GM12878 (cell line): Measurements from ENCODE around the gene ZNF544. TPM values are rescaled to one million over a fixed set of nuclear protein-coding genes. Genes with fewer than 3 reads are reported as not detected.

ENCODE experiments used
- CHD1 ChIP-seq: IDR thresholded peaks from 2 replicates; pipeline ENCODE4 v1.6.1; 2012; ENCODE audit warnings: low read depth, low read length, improper control_type of control experiment
- EED ChIP-seq: sonication (generic); IDR thresholded peaks from 2 replicates; pipeline ENCODE4 v1.6.1; 2016; ENCODE audit warnings: antibody characterized with exemption, low read depth
- EGR1 ChIP-seq, 2 experiments: IDR thresholded peaks; 1 replicate in 1 of 2; 2 replicates in 1 of 2; pipeline ENCODE4 v1.6.1; 2011 to 2012; ENCODE audit warnings: low read depth in 2 of 2, low read length in 2 of 2, borderline replicate concordance in 1 of 2, mild to moderate bottlenecking in 1 of 2, moderate library complexity in 1 of 2
- GABPA ChIP-seq: IDR thresholded peaks from 2 replicates; pipeline ENCODE4 v1.6.1; 2014; ENCODE audit warnings: antibody characterized with exemption, low read depth, mild to moderate bottlenecking, inconsistent platforms
- JUND ChIP-seq: IDR thresholded peaks from 2 replicates; pipeline ENCODE4 v1.6.1; 2012; ENCODE audit warnings: low read depth, mild to moderate bottlenecking, low read length, improper control_type of control experiment, moderate library complexity
- NFYA ChIP-seq: IDR thresholded peaks from 2 replicates; pipeline ENCODE4 v1.6.1; 2011; ENCODE audit warnings: low read depth, mild to moderate bottlenecking, low read length, improper control_type of control experiment, borderline replicate concordance
- PAX8 ChIP-seq: fragments of 450-650 bp; IDR thresholded peaks from 2 replicates; pipeline ENCODE4 v1.6.1; 2017; ENCODE audit warnings: mild to moderate bottlenecking, moderate library complexity
- PML ChIP-seq: IDR thresholded peaks from 2 replicates; pipeline ENCODE4 v1.6.1; 2012; ENCODE audit warnings: low read length, inconsistent platforms
- POLR2A ChIP-seq: IDR thresholded peaks from 2 replicates; pipeline ENCODE4 v1.6.1; 2011; ENCODE audit warnings: low read depth, mild to moderate bottlenecking, low read length
- RAD51 ChIP-seq: fragments of 450-650 bp; IDR thresholded peaks from 2 replicates; pipeline ENCODE4 v1.6.1; 2016; ENCODE audit warnings: moderate library complexity, mild to moderate bottlenecking, inconsistent platforms
- RB1 ChIP-seq: fragments of 450-650 bp; formaldehyde crosslinking; IDR thresholded peaks from 2 replicates; pipeline ENCODE4 v1.6.1; 2017; ENCODE audit warnings: mild to moderate bottlenecking, borderline replicate concordance
- SIN3A ChIP-seq: IDR thresholded peaks from 2 replicates; pipeline ENCODE4 v1.6.1; 2012; ENCODE audit warnings: low read depth, low read length, improper control_type of control experiment
- SMAD5 ChIP-seq: IDR thresholded peaks from 2 replicates; pipeline ENCODE4 v1.6.1; 2016; ENCODE audit warnings: antibody characterized with exemption, low read depth
- SMC3 ChIP-seq: IDR thresholded peaks from 2 replicates; pipeline ENCODE4 v1.6.1; 2011; ENCODE audit warnings: low read length, improper control_type of control experiment, borderline replicate concordance
- TARDBP ChIP-seq: IDR thresholded peaks from 2 replicates; pipeline ENCODE4 v1.6.1; 2016; ENCODE audit warnings: borderline replicate concordance
- ZNF384 ChIP-seq: IDR thresholded peaks from 2 replicates; pipeline ENCODE4 v1.6.1; 2012; ENCODE audit warnings: low read depth, mild to moderate bottlenecking, low read length, improper control_type of control experiment, borderline replicate concordance
- ZSCAN29 ChIP-seq: fragments of 450-650 bp; IDR thresholded peaks from 2 replicates; pipeline ENCODE4 v1.6.1; 2017; ENCODE audit warnings: mild to moderate bottlenecking, moderate library complexity
- polyA plus RNA-seq, 11 experiments: library from polyadenylated mRNA; depleted of rRNA in 4 of 11; unstranded in 6 of 11; stranded (reverse) in 5 of 11; fragments of >200 nt; fragmentation: Nextera tagmentation in 4 of 11; fragmentation: Illumina TruSeq in 1 of 11; extraction: Ambion mirVana in 4 of 11; extraction: Trizol in 1 of 11; gene quantifications; 1 replicate in 1 of 11; 2 replicates in 10 of 11; pipeline versions ENCODE4 v1.2.1 to v1.2.3, GENCODE V29; 2011 to 2016; ENCODE audit warnings: inconsistent platforms in 2 of 11, missing spikeins in 2 of 11, low read depth in 1 of 11
- total RNA-seq, 4 experiments: library from RNA; depleted of rRNA in 3 of 4; stranded (reverse); fragments of >200 nt in 3 of 4; fragmentation: Illumina TruSeq in 1 of 4; extraction: Trizol in 1 of 4; gene quantifications; 2 replicates each; pipeline versions ENCODE4 v1.2.1 to v1.2.3, GENCODE V29; 2013 to 2021
- TF ChIP-seq, protein P1 (sequence below): fragments of 450-650 bp; IDR thresholded peaks from 2 replicates; pipeline ENCODE4 v1.6.1; 2018; ENCODE audit warnings: borderline replicate concordance, mild to moderate bottlenecking; ENCODE audit not compliant: partially characterized antibody
- TF ChIP-seq, protein P2 (sequence below): fragments of 450-650 bp; formaldehyde crosslinking; IDR thresholded peaks from 2 replicates; pipeline ENCODE4 v1.4.0; 2020; ENCODE audit warnings: mild to moderate bottlenecking, moderate library complexity
- TF ChIP-seq, protein P3 (sequence below): IDR thresholded peaks from 2 replicates; pipeline ENCODE4 v1.6.1; 2012; ENCODE audit warnings: low read depth, low read length, improper control_type of control experiment
- TF ChIP-seq, protein P4 (sequence below): fragments of 450-650 bp; IDR thresholded peaks from 2 replicates; pipeline ENCODE4 v1.6.1; 2016; ENCODE audit warnings: mild to moderate bottlenecking

Gene ZNF544
- total and polyA plus RNA-seq, 10 of the 15 experiments (the other 5 are each of a cell fraction or from before 2014, with no cell fraction given): 27.3 to 70.1 (median 42.6) TPM

DNA sequence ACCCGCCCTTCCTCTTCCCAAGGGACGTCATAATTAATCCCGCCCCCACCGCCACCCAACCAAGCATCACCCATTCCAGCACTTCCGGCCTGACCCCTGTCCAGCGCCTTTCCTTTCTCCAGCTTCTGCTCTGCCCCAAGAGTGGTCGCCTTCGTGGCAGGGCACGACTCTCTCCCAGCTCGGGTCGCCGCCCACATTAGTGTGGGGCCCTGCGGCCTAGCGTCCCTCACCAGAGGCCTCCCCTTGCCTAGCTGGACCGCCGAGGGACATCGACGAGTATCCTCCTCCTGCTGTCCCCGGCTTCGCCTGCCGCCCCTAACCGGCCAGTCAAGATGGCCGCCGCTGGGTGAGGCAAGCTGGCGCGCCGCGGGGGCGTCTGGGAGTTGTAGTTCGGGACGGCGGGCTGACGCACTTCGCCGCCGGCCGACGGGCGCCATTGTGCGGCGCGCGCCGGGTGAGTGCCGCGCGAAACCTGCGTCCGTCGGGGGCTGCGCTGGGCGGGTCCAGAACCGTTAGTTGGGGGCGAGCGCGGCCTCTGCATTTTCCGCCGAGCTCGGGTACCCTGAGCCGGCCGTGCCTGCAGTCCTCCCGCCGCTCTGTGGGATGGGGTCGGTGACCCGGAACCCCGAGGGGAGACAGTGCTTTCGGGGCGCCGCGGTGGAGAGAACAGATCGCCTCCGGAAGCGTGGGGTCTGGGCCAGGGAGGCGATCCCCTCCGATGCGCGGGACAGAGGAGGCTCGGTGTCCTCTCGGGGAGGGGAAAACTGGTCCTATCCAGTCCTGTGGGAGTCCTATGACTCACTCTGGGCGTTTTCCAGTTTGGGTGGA lies 45.5 kb upstream of the ZNF544 start, which contains the start of gene ZNF274 (continued):
- no peak for TF ChIP-seq NFYA
- TF ChIP-seq RAD51: no peak
- TF ChIP-seq ZNF384: no peak
- TF ChIP-seq RB1: peak; percentile 81; the same call in 1 of the 2 replicates
- no peak for TF ChIP-seq SIN3A
- peak; percentile 82 for TF ChIP-seq PML
- no peak for TF ChIP-seq PAX8
- no peak for TF ChIP-seq SMC3
- TF ChIP-seq, protein P1, sequence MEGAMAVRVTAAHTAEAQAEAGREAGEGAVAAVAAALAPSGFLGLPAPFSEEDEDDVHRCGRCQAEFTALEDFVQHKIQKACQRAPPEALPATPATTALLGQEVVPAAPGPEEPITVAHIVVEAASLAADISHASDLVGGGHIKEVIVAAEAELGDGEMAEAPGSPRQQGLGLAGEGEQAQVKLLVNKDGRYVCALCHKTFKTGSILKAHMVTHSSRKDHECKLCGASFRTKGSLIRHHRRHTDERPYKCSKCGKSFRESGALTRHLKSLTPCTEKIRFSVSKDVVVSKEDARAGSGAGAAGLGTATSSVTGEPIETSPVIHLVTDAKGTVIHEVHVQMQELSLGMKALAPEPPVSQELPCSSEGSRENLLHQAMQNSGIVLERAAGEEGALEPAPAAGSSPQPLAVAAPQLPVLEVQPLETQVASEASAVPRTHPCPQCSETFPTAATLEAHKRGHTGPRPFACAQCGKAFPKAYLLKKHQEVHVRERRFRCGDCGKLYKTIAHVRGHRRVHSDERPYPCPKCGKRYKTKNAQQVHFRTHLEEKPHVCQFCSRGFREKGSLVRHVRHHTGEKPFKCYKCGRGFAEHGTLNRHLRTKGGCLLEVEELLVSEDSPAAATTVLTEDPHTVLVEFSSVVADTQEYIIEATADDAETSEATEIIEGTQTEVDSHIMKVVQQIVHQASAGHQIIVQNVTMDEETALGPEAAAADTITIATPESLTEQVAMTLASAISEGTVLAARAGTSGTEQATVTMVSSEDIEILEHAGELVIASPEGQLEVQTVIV: peak; percentile 42
- peak; percentile 90; the same call in 1 of the 2 replicates for TF ChIP-seq CHD1
- no peak for TF ChIP-seq ZSCAN29
- 0 out of 2 replicates have a peak, but pooled peaks have one; percentile 4 for TF ChIP-seq JUND
- TF ChIP-seq GABPA: peak; percentile 74
- TF ChIP-seq EGR1 (IDR thresholded peaks at IDR 0.05; ENCODE audit: borderline replicate concordance in 1 of 2, low read depth in 2 of 2, low read length in 2 of 2): 0 out of 3 replicates have a peak, but pooled peaks of 1 of the 2 experiments have one; percentile 46
- peak; percentile 60; the same call in 1 of the 2 replicates for TF ChIP-seq SMAD5
- TF ChIP-seq, protein P2, sequence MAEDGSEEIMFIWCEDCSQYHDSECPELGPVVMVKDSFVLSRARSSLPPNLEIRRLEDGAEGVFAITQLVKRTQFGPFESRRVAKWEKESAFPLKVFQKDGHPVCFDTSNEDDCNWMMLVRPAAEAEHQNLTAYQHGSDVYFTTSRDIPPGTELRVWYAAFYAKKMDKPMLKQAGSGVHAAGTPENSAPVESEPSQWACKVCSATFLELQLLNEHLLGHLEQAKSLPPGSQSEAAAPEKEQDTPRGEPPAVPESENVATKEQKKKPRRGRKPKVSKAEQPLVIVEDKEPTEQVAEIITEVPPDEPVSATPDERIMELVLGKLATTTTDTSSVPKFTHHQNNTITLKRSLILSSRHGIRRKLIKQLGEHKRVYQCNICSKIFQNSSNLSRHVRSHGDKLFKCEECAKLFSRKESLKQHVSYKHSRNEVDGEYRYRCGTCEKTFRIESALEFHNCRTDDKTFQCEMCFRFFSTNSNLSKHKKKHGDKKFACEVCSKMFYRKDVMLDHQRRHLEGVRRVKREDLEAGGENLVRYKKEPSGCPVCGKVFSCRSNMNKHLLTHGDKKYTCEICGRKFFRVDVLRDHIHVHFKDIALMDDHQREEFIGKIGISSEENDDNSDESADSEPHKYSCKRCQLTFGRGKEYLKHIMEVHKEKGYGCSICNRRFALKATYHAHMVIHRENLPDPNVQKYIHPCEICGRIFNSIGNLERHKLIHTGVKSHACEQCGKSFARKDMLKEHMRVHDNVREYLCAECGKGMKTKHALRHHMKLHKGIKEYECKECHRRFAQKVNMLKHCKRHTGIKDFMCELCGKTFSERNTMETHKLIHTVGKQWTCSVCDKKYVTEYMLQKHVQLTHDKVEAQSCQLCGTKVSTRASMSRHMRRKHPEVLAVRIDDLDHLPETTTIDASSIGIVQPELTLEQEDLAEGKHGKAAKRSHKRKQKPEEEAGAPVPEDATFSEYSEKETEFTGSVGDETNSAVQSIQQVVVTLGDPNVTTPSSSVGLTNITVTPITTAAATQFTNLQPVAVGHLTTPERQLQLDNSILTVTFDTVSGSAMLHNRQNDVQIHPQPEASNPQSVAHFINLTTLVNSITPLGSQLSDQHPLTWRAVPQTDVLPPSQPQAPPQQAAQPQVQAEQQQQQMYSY (CRISPR knock-in tag): no peak
- no peak for TF ChIP-seq TARDBP
- TF ChIP-seq, protein P3, sequence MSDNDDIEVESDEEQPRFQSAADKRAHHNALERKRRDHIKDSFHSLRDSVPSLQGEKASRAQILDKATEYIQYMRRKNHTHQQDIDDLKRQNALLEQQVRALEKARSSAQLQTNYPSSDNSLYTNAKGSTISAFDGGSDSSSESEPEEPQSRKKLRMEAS: peak; percentile 78; the same call in 1 of the 2 replicates
- peak; percentile 98 for TF ChIP-seq POLR2A
- TF ChIP-seq EED: no peak
- TF ChIP-seq, protein P4, sequence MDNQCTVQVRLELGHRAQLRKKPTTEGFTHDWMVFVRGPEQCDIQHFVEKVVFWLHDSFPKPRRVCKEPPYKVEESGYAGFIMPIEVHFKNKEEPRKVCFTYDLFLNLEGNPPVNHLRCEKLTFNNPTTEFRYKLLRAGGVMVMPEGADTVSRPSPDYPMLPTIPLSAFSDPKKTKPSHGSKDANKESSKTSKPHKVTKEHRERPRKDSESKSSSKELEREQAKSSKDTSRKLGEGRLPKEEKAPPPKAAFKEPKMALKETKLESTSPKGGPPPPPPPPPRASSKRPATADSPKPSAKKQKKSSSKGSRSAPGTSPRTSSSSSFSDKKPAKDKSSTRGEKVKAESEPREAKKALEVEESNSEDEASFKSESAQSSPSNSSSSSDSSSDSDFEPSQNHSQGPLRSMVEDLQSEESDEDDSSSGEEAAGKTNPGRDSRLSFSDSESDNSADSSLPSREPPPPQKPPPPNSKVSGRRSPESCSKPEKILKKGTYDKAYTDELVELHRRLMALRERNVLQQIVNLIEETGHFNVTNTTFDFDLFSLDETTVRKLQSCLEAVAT: peak; percentile 42; the same call in 1 of the 2 replicates
